HG03432 (cell line): ENCODE results near the gene SBF2.
"Not testable (repeated sequence)": the region's sequence is repeated elsewhere in the genome, so short reads cannot be mapped to it uniquely, and the experiment has no call there.

ENCODE experiments used
- ATAC-seq: cut with Tn5 transposase; IDR thresholded peaks from one replicate; pipeline ENCODE4 v1.9.1; 2021; ENCODE audit warnings: mild to moderate bottlenecking, moderate library complexity; ENCODE audit not compliant: unreplicated experiment

Gene SBF2

GRCh38 chr11:10125522-10126133 is 168.4 kb downstream of the SBF2 start:
- no peak for ATAC-seq

GRCh38 chr11:10122326-10123197 is 171.5 kb downstream of the SBF2 start:
- ATAC-seq, result no peak

- ATAC-seq, result no peak
These were observed 175.2 kb downstream of the SBF2 start for GRCh38 chr11:10118865-10119264.

- ATAC-seq, result no peak
These were observed 176.2 kb downstream of the SBF2 start for GRCh38 chr11:10117709-10118351.

GRCh38 chr11:10116588-10116987 is 177.4 kb downstream of the SBF2 start:
- ATAC-seq, result no peak

- ATAC-seq, result no peak
These were observed 179.2 kb downstream of the SBF2 start for GRCh38 chr11:10114593-10115404.

GRCh38 chr11:10113852-10114251 is 180.2 kb downstream of the SBF2 start:
- no peak for ATAC-seq

GRCh38 chr11:10109806-10110205 is 184.2 kb downstream of the SBF2 start:
- no peak for ATAC-seq

GRCh38 chr11:10108915-10109680 is 184.9 kb downstream of the SBF2 start:
- no peak for ATAC-seq

- no peak for ATAC-seq
These were observed 186.5 kb downstream of the SBF2 start for GRCh38 chr11:10107497-10107896.

GRCh38 chr11:10097615-10098014 is 196.4 kb downstream of the SBF2 start:
- no peak for ATAC-seq

- ATAC-seq, result no peak
These were observed 197.0 kb downstream of the SBF2 start for GRCh38 chr11:10096987-10097386.

- no peak for ATAC-seq
These were observed 198.4 kb downstream of the SBF2 start for GRCh38 chr11:10095412-10096208.

GRCh38 chr11:10092426-10092825 is 201.6 kb downstream of the SBF2 start:
- no peak for ATAC-seq

- ATAC-seq, result no peak
These were observed 202.5 kb downstream of the SBF2 start for GRCh38 chr11:10091314-10092045.

- ATAC-seq, result not testable (repeated sequence)
These were observed 206.1 kb downstream of the SBF2 start for GRCh38 chr11:10087923-10088225.

GRCh38 chr11:10087186-10087922 is 206.7 kb downstream of the SBF2 start:
- no peak for ATAC-seq

- no peak for ATAC-seq
These were observed 213.9 kb downstream of the SBF2 start for GRCh38 chr11:10080138-10080537.
